Stomach smooth muscle (tissue), 2 donors: Measurements from ENCODE around the gene STK35.

Experiments
- H3K27ac ChIP-seq: one replicate; pipeline ENCODE4 v1.7.0; 2013; ENCODE audit warnings: mild to moderate bottlenecking, low read length, inconsistent platforms
- H3K27me3 ChIP-seq, 2 donors: one replicate each; pipeline ENCODE4 v1.7.0; 2013; ENCODE audit warnings: low read length in 2 of 2; ENCODE audit not compliant: insufficient read depth in 2 of 2, control insufficient read depth in 1 of 2
- H3K36me3 ChIP-seq, 2 donors: one replicate each; pipeline ENCODE4 v1.7.0; 2013; ENCODE audit warnings: low read length in 2 of 2; ENCODE audit not compliant: control insufficient read depth in 2 of 2, insufficient read depth in 2 of 2
- H3K4me1 ChIP-seq: one replicate; pipeline ENCODE4 v1.7.0; 2013; ENCODE audit warnings: low read length; ENCODE audit not compliant: control insufficient read depth, insufficient read depth
- H3K4me3 ChIP-seq, 2 donors: one replicate each; pipeline ENCODE4 v1.7.0; 2013; ENCODE audit warnings: low read length in 2 of 2
- H3K9ac ChIP-seq, 2 donors: one replicate each; pipeline ENCODE4 v1.7.0; 2013; ENCODE audit warnings: low read length in 2 of 2, mild to moderate bottlenecking in 1 of 2
- H3K9me3 ChIP-seq, 2 donors: one replicate each; pipeline ENCODE4 v1.7.0; 2013; ENCODE audit warnings: low read length in 2 of 2; ENCODE audit not compliant: control insufficient read depth in 2 of 2
- donor health status: healthy.
- donor health status: Pancreatic carcinoma.

STK35 gene

DNA sequence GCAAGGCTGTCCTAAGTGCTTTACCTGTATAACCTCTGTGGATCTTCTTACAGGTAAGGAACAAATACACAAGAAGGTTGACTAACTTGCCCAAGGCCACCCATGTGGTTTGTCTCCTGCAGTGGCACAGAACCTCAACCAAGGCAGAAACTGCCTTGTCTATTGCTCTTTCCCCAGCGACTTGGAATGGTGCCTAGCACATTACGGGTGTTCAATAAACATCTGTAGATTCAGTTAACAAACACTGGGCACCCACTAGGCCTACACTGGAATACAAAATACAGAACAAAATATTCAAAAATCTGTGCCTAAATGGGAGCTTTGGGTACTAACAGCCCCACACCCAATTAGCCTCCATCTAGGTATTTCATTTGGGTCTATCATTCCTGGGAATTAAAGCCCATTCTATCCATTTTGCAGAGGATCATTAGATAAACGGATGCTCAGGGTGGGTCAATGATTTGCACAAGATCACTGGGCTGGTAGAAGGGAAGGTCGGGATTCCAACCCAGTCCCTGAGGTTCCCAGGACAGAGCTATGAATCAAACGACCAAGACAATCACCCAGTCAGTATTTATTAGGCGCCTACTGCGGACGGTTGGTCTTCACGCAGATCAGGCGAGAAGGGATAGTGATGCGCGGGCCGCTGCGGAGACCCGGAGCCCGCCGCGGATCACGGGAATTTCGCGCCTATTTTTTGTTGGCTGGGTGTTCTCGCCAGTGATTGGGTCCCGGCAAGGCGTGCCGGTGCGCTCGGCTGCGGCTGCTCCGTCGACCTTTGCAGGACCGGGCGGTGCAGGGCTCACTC is at the start of gene STK35:
TSS of gene STK35 (plus strand) at position 771 of the 808 bp plus-strand sequence. CDS start 55 bp downstream, outside the sequence.
- Histone ChIP-seq H3K9ac (peak within 1 kb of the TSS; percentile 93 to 98), H3K27ac (peak within 1 kb of the TSS; percentile 99), H3K27me3 (no peaks in the 10 kb centered on the region), H3K9me3 (no peaks in the 10 kb centered on the region), H3K4me3 (peak within 1 kb of the TSS; percentile 97 to 99), H3K4me1 (peaks cover 26% of the 10 kb centered on the region), H3K36me3 (peaks cover 2 to 4% of the 10 kb centered on the region in 2 donors)

DNA sequence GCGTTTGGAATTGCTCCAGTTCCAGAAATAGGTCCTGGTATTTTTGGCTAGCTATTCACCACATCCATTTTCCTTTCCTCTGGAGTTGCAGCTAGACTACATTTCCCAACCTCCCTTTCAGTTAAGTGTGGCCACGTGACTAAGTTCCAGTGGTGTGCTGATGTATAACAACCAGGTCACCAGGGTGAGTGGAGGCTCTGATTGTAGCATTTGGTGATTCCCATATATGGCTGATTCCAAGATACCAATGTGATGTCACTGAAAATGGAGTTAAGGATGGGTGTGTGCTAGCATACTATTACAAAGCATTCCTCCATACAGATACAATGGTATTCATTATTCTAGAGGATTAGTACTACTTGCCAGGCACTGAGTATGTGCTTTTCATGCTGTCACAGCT is 49.7 kb upstream of the STK35 start:
- no peak overlapping the region for H3K9ac ChIP-seq
- H3K36me3 ChIP-seq: no peaks in the 10 kb centered on the region
- no peak overlapping the region for H3K27ac ChIP-seq
- H3K9me3 ChIP-seq: peaks cover 0 to 8% of the 10 kb centered on the region in 2 donors
- H3K4me3 ChIP-seq: no peak overlapping the region
- H3K4me1 ChIP-seq: no peaks in the 10 kb centered on the region
- peaks cover 0 to 11% of the 10 kb centered on the region in 2 donors for H3K27me3 ChIP-seq

DNA sequence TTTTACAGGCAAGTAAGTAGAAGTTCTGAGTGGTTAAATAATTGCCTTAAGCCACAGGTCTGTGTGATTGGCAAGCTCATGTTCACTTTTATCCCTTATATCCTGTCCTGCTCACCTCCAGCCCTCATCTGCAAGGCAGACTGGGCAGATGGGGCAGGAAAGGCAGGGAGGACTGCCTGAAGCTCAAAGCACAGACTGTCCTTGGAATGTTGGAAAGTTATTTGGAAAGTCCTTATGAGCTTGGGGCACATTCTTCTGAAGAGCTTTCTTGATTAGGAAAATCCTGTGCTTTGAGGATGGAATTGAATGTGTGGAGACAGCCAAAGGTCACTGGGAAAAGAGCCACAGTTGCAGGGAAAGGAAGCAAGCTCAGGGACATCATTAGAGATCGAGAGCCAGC is 48.9 kb upstream of the STK35 start:
- Histone ChIP-seq H3K27me3 (peaks cover 0 to 11% of the 10 kb centered on the region in 2 donors), H3K9me3 (peaks cover 0 to 8% of the 10 kb centered on the region in 2 donors), H3K36me3 (no peaks in the 10 kb centered on the region), H3K4me3 (no peak overlapping the region), H3K9ac (no peak overlapping the region), H3K4me1 (no peaks in the 10 kb centered on the region), H3K27ac (no peak overlapping the region)

DNA sequence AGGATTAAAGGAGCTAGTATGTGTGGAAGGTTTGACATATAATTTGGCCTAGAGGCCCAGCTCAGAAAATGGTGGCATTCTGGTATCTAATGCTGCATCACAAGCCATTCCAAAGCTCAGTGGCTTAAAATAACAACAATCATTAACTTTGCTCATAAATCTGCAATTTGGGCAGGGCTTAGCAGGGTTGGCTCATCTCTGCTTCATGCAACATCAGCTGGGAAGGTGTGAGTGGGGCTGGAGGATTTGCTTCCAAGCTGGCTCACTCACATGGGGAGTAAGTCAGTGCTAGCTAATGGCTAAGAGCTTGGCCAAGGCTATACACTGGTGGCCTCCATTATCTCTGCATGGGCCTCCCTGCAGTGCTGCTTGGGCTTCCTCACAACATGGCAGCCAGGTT is 48.0 kb upstream of the STK35 start:
- H3K9me3 ChIP-seq: peaks cover 2 to 8% of the 10 kb centered on the region in 2 donors
- no peaks in the 10 kb centered on the region for H3K4me1 ChIP-seq
- H3K4me3 ChIP-seq: no peak overlapping the region
- H3K27ac ChIP-seq: no peak overlapping the region
- H3K9ac ChIP-seq: no peak overlapping the region
- H3K36me3 ChIP-seq: no peaks in the 10 kb centered on the region
- H3K27me3 ChIP-seq: peaks cover 0 to 11% of the 10 kb centered on the region in 2 donors

DNA sequence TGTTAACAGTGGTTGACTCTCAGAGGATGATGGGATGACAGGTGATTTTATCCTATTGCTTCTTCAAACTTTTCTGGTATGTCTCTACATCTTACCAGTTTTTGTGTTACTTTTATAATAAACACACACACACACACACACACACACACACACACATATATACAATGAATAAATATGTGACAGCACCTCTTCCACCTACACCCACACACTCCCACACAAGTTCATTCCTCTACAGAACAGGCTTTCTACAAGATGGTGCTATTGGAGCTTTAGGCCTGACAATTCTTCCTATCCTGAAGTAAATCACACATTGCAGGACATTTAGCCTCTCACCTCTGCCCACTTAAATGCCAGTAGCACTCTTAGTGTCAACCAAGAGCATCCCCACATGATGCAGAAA is 46.7 kb upstream of the STK35 start:
- Histone ChIP-seq H3K4me3 (no peak overlapping the region), H3K27ac (no peak overlapping the region), H3K9me3 (peaks cover 3 to 8% of the 10 kb centered on the region in 2 donors), H3K4me1 (no peaks in the 10 kb centered on the region), H3K9ac (no peak overlapping the region), H3K36me3 (no peaks in the 10 kb centered on the region), H3K27me3 (peaks cover 0 to 9% of the 10 kb centered on the region in 2 donors)

DNA sequence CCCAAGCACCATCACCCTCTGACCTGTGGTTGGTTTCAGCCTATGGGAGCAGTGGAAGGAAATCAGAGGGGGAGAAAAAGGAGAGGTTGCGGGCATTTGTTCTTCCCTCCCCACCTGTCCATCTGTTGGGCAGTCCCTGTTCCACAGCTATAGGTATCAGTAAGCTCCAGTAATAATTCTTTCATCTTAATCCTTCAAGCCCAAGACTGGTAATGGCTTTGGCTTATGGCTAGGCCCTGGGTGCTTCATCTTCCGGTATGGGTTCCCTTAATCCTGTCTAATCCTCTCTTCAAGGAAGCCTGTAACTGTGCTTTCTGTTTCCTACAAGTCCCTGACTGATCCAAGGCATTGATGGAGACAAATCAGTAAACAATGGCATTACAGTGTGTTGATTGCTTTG is 42.2 kb upstream of the STK35 start:
- Histone ChIP-seq H3K4me1 (no peaks in the 10 kb centered on the region), H3K27ac (no peak overlapping the region), H3K9me3 (peaks cover 0 to 3% of the 10 kb centered on the region in 2 donors), H3K9ac (no peak overlapping the region), H3K4me3 (no peak overlapping the region), H3K36me3 (no peaks in the 10 kb centered on the region), H3K27me3 (peaks cover 0 to 2% of the 10 kb centered on the region in 2 donors)

DNA sequence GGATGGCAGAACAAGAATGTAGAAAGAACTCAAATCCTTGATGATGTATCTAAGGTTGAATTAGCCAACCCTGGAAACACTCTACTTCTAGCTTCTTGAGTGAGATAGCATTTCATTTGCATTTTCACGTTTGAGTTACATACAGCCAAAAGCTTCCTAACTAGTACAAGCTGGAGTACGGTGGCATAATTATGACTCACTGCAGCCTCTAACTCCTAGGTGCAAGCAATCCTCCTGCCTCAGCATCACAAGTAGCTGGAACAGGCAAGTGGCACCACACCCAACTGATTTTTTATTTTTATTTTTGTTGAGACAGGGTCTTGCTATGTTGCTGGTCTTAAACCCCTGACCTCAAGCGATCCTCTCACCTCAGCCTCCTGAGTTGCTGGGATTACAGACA is 36.5 kb upstream of the STK35 start:
- Histone ChIP-seq H3K9me3 (no peaks in the 10 kb centered on the region), H3K4me3 (no peak overlapping the region), H3K27ac (no peak overlapping the region), H3K36me3 (no peaks in the 10 kb centered on the region), H3K4me1 (no peaks in the 10 kb centered on the region), H3K27me3 (peaks cover 3% of the 10 kb centered on the region in 2 donors), H3K9ac (no peak overlapping the region)

DNA sequence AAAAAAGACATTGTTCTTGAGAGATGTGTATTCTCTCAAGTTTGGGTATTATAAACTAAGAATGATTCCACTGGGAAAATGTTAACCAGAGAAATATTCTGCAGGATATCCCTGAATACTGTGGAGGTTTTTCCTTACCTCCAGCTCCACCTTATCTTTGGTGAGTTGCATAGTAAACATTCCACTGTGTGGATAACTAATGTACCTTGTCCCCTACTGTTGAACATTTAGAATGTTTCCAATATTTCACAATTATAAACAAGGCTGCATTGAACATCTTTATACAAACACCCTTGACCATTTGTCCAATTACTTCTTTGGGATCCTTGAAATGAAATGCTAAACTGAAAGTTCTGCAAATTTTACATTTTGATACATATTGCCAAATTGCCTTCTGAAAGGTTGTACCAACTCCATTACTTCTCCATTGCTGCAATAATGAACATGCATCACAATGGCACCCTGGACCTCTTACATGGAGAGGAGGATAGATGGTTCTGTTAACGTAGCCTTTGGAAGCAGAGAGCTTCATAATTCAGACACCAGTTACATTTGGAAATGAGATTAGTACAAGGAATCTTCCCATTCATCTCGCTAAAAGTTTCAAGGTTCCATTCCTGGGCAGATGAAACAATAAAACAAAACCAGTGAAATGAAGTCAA is 35.0 kb upstream of the STK35 start:
- Histone ChIP-seq H3K36me3 (no peaks in the 10 kb centered on the region), H3K4me3 (no peak overlapping the region), H3K9me3 (no peaks in the 10 kb centered on the region), H3K27me3 (peaks cover 3% of the 10 kb centered on the region in 2 donors), H3K9ac (no peak overlapping the region), H3K27ac (no peak overlapping the region), H3K4me1 (no peaks in the 10 kb centered on the region)

DNA sequence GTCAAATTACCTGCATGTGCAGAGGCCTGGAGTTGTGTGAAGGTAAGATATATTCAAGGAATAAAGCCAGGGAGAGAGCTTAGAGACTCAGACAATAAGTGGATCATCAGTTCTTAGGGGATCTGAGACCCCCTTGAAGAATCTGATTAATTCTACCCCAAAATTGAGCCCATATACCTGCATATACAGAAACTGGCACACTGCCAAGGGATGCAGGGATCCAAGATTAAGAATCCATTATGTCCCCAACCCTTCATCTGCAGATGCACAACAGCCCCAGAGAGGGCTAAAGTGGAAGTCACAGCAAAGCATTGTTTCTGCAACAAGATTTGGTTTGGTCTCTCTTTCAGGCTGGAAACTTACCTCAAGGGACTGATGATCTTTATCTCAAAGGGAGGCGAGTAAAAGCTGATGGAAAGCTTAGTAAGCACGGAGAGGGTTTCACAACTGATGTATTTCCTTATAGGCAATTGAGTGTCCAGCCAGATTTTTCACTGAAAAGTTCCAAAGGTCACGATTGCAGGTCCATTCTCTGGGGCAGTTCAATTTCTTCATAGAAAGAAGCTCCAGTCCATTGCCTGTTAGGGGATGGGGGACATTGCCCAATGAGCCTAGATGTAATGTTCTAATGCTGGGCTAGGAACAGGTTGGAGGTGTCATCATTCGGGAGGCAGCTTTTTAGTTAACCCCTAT is 20.9 kb upstream of the STK35 start:
- no peak overlapping the region for H3K27ac ChIP-seq
- H3K4me1 ChIP-seq: no peaks in the 10 kb centered on the region
- H3K9ac ChIP-seq: no peak overlapping the region
- no peaks in the 10 kb centered on the region for H3K36me3 ChIP-seq
- peaks cover 0 to 7% of the 10 kb centered on the region in 2 donors for H3K27me3 ChIP-seq
- H3K9me3 ChIP-seq: peaks cover 0 to 6% of the 10 kb centered on the region in 2 donors
- no peak overlapping the region for H3K4me3 ChIP-seq

DNA sequence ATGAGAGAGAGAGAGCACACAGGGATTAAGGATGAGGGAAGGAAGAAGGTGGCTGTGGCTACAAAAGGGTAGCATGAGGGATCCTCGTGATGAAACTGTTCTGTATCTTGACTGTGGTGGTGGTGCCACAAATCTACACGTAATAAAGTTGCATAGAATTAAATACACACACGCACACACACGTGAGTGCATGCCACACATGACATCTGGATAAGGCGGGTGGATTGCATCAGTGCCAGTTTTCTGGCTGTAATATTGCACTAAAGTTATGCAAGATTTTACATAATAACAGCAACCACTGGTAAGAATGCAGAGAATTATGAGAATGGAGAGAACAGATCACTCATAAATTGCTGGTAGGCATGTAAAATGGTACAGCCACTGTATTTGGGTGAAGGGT is 16.9 kb upstream of the STK35 start:
- Histone ChIP-seq H3K4me1 (no peaks in the 10 kb centered on the region), H3K36me3 (no peaks in the 10 kb centered on the region), H3K27me3 (peaks cover 10 to 11% of the 10 kb centered on the region in 2 donors), H3K4me3 (no peak overlapping the region), H3K9ac (no peak overlapping the region), H3K9me3 (peaks cover 0 to 3% of the 10 kb centered on the region in 2 donors), H3K27ac (no peak overlapping the region)
